HG03025 (cell line): ENCODE measurements around the gene AMIGO3.

Experiments
- ATAC-seq: cut with Tn5 transposase; IDR thresholded peaks from one replicate; pipeline ENCODE4 v1.9.1; 2021; ENCODE audit warnings: mild to moderate bottlenecking, moderate library complexity; ENCODE audit not compliant: unreplicated experiment, low FRiP score

AMIGO3 gene

GRCh38 chr3:49725906-49726681 is 6.6 kb upstream of the AMIGO3 start:
- no peak for ATAC-seq

DNA sequence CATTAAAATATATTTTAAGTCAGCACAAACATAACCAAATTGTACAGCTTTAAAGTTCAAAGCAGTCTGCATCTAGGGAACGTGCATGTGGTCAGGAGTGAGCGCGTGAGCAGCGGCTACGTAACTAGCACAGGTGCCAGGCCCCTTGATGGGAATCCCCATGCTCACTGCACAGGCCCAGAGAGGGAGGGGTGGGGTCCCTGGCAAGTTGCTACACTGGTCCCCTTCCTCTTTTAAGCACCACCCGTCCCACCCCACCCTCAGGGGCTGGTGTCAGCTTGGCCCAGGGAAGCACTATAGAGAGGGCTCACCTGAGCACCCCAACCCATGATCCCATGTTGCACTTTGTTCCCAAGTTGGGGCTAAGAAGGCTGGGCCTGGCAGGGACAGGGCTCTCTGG is 5.1 kb upstream of the AMIGO3 start:
- ATAC-seq = no peak

DNA sequence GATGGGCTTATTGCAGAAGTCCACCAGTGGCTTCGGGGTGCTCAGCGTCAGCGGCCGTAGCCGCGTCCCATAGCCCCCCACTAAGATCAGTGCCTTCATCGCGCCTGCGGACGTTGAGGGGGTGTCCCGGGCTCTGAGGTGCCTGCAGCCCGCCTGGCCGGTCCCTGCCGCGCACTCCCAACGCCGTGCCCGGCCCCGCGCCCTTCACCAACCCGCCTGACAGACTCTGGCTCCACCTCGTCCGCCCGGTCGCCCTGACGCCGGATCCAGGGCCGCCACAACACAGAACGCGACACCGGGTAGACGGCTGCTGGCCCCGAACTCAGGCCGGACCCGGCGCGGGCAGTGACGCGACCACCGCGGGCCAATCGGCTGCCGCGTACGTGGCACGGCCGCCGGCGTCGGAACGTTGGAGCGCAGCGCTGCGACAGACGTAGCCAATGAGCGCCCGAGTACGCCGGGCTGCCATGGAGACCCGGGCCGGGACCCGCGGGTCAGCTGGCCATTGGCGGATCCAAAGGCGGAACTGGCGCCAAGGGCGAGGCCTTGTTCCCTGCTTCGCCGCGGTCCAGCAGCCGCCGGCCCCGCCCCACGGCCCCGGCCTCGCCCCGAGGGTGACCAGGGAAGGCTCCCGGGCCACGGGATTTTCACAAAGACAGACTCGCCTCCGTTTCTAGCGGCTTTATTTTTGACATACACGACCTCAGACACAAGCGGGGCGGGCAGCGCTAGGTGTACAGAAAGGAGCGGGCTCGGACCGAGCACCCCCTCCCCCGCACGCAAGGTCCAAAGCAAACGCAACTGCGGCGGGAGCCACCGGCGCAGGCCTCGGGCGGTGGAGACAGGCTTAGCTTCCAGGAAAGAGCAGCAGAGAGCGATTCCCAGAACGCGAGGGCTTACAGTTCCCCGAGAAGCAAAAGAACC is 4.4 kb upstream of the AMIGO3 start, which contains the start of gene GMPPB:
Gene GMPPB (minus strand): TSS at position 324 of the 924 bp plus-strand sequence. CDS start 225 bp downstream, at position 99.
- peak; percentile 61 for ATAC-seq

DNA sequence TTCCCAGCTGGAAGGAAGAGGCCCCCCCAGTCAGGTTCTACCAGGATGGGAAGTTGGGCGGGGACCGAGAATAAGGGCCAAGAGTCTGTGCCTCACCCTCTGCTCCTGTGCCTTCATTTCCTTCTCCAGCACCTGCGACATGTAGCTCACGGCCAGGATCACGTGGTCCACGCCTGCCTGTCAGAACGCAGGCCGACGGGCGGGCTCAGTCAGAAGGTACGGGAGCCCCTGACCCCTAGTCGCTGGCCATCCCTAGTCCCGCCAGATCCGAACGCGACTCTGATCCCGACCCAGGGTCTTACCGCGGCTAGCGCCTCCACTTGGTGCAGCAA is 3.8 kb upstream of the AMIGO3 start:
- ATAC-seq = peak; percentile 24

DNA sequence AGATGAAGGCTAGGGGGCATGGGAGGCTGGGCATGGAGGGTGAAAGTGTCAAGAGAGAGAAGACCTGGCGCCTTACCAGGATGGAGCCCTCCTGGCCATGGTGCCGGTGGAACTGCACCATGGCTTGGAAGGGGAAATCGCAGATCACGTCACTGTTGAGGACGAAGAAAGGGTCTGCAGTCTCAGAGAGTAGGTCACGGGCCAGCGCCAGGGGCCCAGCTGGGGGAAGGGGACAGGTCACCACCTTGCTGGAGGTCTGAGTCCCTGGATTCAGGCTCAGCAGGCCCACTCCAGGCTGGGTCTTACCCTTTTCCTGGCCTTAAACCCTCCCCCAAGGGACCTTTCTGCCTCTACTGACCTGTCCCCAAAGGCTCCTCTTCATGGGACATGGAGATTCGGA is 3.4 kb upstream of the AMIGO3 start:
- ATAC-seq = no peak

DNA sequence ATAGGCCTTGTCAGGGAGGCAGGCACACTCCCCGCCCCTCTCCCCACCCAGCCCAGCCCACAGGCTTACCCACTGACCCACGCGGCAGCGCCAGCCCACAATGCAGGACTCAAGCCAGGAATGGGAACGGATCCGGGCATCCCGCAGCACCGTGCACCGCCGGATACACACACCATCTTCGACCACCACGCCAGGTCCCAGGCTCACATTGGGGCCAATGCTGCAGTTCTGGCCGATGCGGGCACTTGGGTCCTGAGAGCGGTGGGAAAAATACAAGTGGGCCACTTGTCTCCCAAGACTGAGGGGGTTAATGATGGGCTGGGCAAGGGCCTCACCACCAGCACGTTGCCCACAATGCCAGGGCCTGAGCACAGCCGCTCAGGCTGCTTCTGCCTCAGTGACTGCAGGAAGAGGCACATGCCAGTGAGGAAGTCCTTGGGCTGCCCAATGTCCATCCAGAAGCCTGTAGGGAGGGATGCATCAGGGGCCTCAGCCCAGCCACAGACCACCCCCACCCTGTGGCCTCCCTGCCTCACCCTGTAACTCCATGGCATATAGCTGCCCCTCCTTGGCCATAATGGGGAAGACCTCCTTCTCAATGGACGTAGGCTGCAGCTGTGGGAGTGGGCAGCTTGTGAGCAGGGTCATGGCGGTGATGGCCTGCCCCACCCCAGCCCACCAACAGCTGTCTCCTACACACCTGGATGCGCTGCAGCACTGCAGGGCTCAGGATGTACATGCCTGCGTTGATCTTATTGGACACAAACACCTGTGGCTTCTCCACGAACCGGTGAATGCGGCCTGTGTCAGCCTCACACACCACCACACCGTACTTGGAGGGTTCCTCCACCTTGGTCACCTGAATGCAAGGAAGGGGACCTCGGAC is 2.7 kb upstream of the AMIGO3 start:
- ATAC-seq = no peak

- no peak for ATAC-seq
Observed at GRCh38 chr3:49721596-49721895, 2.1 kb upstream of the AMIGO3 start.

DNA sequence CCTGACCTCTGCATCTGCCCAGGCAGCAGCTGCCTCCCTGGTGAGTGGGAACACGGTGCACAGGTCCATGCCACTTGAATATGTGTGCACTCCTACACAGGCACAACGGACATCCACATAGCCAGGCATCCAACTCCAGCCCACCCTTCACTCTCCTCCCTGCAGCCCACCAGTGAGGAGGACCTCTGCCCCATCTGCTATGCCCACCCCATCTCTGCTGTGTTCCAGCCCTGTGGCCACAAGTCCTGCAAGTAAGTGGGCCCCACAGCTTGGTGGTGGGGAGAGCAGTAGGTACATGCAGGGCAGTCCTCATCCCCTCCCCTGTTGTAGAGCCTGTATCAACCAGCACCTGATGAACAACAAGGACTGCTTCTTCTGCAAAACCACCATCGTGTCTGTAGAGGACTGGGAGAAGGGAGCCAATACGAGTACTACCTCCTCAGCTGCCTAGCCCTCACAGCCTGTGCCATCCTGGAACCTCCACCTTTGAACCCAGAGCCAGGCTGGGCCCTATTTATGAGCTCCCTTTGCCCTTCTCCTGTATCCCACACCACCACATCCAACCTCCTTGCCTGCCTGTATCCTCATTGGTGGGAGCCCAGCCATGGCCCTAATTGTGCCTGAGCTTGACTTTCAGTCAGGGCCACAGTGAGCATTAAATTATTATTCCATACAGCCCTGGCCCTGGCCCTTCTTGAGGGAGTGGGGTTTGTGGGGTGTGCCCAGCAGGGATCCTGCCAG is 1.5 kb upstream of the AMIGO3 start:
- ATAC-seq = no peak

- ATAC-seq = no peak
Observed at GRCh38 chr3:49718858-49719213, 648 bp downstream of the AMIGO3 start.

- ATAC-seq = no peak
Observed at GRCh38 chr3:49717959-49718857, 1.3 kb downstream of the AMIGO3 start.

DNA sequence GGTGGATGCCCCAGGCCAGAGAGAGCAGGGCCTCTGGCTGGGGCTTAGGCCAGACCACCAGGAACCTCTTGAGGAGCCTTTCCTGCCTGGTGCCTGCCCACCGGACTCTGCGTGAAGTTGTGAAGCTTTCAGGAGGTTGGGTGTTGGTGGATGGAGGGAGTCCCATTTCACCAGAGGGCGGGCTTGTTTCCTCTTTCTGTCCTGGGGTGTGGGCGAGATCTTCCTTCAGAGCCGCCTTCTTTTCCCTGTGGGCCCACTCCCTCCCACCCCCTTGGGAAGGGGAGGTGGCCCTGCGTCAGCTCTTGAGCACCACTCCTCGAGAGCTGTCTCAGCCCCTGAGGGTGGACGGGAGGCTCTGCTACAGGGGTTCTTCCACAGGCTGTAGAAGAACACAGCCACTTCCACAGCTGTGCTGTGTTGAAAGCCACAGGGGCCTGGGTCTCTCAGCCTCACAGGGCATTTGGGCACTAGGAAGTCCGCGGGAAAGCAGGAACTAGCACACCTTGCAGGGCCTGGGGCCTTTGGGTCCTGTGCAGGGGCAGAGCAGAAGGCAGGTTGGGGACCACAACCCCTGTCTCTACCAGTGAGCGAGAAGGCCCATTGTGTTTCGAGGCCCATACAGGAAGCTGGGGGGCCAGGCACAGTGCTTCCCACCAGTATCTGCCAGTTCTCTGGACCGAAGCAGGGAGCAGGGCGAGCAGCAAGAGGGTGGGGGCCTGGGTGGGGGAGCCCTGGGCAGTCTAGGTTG is 2.1 kb downstream of the AMIGO3 start:
- no peak for ATAC-seq

DNA sequence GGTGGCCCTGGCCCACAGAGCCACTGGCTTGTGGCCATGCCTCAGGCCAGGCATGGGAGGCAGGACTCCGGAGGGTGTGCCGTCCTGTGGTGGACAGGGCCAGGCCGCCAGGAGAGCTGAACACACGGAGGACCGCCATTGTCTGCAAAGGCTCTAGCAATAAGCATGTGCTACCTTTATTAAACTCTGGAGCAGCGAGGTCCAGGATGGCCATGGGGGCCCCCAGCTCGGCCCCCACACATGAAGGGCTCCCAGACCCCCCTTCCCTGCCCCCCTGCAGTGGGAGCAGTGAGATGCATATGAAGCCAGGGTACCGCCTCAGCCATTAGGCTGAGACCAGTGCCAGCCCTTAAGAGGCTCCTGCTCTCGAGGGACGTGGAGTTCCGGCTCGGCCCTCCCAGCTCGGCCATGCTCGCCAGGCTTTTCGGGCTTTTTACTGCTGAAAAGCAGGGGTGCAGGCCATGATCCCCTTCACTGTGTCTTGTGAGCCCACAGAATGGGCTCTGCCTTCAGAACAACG is 2.7 kb downstream of the AMIGO3 start:
- ATAC-seq = no peak

- no peak for ATAC-seq
Observed at GRCh38 chr3:49716169-49716568, 3.3 kb downstream of the AMIGO3 start.

DNA sequence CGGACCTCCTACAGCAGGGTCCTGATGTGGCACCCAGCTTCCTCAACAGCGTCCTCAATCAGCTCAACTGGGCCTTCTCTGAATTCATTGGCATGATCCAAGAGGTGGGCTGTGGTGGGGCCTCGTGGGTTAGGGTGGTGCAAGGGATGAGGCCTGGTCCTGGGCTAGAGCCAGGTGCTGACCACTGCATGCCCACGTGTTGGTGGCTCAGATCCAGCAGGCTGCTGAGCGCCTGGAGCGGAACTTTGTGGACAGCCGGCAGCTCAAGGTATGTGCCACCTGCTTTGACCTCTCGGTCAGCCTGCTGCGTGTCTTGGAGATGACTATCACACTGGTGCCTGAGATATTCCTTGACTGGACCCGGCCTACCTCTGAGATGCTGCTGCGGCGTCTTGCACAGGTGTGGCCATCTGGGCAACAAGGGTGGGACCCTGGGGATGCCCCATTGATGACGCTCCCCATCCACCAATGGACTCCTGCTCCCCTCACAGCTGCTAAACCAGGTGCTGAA is 3.8 kb downstream of the AMIGO3 start:
- no peak for ATAC-seq

GRCh38 chr3:49714728-49715550 is 4.5 kb downstream of the AMIGO3 start:
- no peak for ATAC-seq

DNA sequence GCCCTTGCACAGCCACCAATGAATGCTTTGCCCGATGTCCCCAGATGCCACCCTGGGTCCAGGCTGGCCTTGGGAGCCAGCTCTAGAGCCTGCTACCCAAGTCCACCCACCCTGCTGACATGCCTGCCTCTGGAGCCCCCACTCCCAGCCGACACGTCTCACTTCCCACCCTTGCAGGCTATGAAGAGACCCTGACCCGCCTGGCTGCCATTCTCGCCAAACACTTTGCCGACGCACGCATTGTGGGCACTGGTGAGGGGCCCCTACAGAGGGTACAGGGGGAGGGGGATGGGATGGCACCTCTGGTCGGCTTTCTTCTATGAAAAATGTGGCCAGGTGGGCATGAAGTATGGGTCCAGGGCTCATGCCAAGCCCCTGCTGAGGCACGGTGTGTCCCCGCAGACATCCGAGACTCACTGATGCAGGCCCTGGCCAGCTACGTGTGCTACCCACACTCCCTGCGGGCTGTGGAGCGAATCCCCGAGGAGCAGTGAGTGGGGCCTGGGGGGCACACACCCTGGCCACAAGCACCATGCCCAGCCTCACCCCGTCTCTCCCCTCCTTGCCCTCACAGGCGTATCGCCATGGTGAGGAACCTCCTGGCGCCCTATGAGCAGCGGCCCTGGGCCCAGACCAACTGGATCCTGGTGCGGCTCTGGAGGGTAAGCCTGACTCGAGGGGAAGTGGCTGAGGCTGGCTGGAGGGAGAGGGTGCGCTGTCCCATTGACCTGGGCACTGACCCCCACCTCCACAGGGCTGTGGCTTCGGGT is 6.0 kb downstream of the AMIGO3 start:
- ATAC-seq = no peak
